ENCODE measurements around the gene NHLRC3.
"Not testable (repeated sequence)": the region's sequence is repeated elsewhere in the genome, so short reads cannot be mapped to it uniquely, and the experiment has no call there.

The NHLRC3 gene, protein sequence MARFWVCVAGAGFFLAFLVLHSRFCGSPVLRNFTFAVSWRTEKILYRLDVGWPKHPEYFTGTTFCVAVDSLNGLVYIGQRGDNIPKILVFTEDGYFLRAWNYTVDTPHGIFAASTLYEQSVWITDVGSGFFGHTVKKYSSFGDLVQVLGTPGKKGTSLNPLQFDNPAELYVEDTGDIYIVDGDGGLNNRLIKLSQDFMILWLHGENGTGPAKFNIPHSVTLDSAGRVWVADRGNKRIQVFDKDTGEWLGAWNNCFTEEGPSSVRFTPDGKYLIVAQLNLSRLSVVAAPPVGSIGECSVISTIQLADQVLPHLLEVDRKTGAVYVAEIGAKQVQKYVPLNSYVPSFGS

DNA sequence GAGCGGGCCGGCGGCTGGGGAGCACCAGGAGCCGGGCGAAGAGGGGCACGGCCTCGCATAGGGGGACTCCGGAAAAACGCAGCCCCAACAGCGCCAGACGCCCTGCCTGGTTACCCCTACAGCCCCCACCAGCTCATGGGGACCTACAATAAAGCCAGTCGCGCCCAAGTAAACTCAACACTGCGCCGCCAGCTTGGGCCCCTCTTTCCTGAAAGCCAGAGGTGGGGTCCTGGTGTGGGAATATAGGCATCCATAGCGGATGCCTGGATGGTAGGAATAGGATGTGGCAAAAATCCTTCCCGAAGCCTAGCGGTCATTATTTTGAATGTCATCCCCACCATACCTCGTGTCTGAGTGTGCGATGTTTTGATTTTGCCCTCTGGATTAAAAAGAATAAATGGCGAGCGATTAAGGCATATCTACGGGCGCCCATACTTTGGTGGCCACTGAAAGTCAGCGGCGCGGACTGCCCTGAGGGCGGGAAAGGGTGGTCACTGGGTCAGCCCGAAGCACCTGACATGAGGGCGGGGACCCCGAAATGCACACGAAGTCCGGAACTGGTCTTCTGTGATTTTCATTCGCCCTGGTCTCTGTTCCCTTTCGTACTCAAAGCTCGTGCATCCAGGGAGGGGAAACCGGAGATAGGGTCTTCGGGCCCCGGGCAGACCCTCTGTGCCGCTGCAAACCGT, at the start of gene NHLRC3, which contains the start of gene PROSER1:
Gene NHLRC3 (plus strand): TSS at position 577 of the 689 bp plus-strand sequence. CDS start 184 bp downstream, outside the sequence.
Gene PROSER1 (minus strand): TSS at position 210 of the 689 bp plus-strand sequence. CDS start 847 bp downstream, outside the sequence.
- peak; percentile 84 to 85 for DNase-seq

DNA sequence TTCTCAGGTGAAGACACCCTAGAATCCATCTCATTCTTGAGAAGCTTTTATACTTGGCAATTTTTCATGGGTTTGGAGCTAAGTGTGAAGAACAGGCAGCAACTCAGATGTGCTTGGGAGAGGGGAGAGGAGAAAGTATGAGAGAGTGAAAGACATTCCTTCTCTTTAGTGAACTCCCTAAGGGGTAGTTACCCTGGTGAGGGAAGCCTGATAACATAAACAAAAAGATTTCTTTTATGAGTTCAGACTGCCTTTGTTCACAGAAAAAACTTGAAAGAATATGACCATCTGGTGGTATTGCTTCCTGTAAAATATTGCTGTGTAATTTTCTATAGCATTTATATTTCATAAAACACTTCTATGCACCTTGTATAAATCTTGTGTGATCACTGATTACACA, 47.6 kb upstream of the NHLRC3 start, which contains the start of gene STOML3:
Gene STOML3 (minus strand): TSS at position 139 of the 400 bp plus-strand sequence. CDS start 110 bp downstream, at position 29.
- DNase-seq, result no peak

DNA sequence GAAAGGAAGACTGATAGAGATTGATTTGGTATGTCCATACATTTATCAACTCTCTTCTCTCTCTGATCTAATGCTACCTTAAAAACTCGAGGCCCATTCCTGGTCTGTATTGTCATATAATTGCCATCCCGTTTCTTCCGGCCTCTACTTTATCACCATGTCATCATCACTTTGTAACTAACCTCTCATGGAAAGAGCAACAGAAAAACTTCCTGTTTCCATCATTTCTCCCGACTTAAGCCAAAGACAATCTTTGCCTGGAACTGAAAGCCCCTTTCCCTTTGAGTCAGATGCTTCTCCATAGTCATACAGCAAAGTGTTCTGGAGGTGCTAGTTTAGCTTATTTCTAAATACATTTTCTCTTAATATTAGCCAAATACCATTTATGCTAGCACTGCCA, 44.9 kb upstream of the NHLRC3 start:
- no peak for DNase-seq

DNA sequence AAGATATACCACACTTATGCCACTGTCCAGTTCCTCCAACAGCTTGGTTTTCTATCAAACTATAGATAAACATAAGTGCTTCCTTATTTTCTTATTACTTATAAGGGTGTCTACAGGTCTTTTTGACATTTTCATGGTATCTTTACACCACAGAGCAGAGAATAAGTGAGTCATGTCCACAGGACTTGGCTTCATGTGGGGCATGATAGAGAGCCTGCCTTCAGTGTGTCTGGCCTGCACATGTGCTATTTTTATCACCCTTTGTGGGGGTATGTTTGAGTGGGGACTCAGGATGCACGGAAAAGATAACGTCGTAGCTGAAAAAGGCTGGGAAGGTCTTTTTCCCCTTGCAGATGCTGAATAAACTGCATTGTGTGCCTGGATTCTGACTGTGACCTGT, 39.5 kb upstream of the NHLRC3 start:
- no peak for DNase-seq

DNA sequence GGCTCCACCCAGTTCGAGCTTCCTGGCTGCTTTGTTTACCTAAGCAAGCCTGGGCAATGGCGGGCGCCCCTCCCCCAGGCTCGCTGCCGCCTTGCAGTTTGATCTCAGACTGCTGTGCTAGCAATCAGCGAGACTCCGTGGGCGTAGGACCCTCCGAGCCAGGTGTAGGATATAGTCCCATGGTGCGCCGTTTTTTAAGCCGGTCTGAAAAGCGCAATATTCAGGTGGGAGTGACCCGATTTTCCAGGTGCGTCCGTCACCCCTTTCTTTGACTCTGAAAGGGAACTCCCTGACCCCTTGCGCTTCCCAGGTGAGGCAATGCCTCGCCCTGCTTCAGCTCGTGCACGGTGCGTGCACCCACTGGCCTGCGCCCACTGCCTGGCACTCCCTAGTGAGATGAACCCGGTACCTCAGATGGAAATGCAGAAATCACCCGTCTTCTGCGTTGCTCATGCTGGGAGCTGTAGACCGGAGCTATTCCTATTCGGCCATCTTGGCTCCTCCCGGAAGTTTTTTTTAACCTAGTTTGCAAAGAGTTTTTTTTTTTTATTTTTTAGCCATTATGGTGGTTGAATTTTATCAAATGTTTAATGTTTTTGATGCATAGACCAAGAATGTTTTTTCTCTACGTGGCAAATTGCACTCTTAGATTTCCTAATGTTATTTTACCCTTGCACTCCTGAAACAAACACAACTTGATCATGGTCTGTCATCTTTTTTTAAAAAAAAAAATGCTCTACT, 31.7 kb upstream of the NHLRC3 start:
- not testable (repeated sequence) for DNase-seq

DNA sequence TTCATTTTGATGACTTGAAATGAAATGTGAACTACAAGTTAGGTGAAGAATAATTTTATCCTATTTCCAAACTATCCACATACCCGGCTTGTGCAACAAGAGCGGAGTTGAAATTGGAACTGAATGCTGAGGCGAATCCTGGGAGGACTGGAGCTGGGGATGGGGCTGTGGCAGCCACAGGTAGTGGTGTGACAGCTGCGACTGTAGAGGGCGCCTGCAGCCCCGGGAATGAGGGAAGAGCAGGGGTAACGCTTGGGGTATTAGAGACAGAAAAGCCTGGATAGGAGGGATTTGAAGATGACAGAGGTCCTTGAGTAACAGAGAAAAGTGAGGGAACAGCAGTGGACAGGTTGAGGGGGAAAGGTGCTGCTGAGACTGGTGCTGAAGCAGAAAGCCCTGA, 25.6 kb upstream of the NHLRC3 start:
- no peak for DNase-seq

DNA sequence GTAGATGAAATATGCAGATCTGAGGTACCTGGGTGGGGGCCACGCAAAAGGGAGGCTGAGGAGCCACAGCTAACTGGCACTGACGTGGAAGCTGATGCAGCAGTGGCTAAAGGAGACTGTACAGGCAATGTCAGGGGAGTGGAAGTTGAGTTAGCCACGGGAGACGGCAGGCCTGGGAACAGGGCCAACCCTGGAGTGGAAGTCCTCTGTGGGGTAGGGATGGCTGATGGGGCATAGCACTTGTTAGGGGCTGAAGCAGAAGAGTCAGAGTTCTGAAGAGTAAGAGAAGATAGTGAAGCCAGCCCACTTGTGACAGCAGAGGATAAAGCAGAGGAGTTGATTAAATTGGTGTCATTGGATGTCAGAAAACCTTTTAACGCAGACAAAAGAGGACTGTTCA, 24.8 kb upstream of the NHLRC3 start:
- DNase-seq, result no peak

DNA sequence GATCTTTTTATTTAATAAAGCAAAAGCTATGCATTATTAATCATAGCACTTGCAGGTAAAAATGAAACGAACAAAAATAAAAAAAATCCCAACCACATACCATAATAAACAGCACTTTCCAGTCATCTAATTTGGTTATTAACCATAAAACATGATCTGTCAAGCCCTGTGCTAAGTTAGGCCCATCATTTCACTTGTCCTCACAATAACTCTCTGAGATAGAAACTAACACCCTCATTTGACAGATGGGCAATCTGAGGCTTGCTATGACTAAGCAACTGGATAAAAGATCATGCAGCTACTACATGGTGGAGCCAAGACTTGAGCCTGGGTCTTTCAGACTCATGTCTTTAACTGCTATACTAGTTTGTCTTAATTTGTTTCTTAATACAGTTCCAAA, 22.2 kb upstream of the NHLRC3 start:
- DNase-seq, result no peak

DNA sequence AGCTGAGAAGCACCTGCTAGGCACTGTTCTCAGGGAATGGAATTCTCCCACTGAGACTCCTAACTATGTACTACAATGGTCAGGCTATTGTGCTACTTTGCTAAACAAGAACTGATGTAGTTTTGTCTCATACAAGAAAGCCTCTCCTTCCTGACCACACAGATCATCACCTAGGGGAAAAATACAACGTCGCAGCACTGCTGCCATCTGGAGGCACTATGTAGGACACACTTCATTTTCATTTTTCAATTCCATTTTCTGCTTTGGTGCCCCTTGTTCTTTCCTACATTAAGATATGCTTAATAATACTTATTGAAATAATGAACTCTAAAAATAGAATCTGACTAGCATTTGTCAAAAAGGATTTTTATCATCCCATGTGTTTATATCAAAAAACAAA, 21.5 kb upstream of the NHLRC3 start:
- no peak for DNase-seq

DNA sequence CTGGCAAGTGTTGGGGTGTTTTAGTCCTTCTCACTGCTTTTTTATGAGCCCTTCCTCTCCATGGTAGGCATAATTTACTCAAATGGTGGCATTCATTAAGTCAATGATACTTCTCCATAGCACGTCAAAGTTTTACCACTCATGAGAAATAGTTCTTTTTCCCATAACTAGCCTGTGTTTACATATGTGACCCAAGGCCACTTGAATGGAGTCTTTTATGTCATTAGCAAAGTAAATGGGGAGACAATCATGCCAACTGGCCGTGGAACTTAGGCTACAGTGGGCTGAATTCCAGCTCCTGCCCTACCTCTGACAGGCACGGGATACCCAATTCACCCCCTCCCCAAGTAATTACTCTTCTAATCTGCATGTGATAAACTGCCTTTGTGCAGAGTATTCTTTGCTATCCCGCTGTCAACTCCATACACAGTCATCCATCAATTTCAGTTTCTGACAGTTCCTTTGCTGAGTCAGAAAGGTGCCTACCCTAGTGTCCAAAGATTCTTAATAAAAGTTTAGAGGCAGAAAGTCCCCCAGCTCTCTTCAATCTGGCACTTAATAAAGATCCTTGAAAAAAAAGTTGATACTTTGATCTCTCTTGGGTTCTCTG, 17.3 kb upstream of the NHLRC3 start:
- DNase-seq, result no peak

DNA sequence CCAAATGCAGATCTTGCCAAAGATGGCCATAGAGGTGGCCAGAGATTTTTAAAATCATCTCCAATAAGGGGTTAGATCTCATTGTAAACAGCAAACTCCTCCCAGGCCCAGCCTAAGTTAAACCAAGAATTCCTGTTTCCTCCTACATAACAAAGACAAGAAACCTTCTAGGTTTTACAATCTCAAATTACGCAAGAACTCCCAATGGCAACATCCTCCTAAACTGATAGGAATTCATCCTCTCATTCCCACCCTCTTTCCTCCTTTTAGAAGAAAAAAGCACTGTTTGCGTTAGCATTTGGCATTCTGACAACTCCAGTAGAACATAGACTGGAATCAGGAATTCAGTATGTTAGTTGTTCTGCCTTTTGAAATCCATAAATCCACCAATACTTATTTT, 14.9 kb upstream of the NHLRC3 start:
- no peak for DNase-seq

DNA sequence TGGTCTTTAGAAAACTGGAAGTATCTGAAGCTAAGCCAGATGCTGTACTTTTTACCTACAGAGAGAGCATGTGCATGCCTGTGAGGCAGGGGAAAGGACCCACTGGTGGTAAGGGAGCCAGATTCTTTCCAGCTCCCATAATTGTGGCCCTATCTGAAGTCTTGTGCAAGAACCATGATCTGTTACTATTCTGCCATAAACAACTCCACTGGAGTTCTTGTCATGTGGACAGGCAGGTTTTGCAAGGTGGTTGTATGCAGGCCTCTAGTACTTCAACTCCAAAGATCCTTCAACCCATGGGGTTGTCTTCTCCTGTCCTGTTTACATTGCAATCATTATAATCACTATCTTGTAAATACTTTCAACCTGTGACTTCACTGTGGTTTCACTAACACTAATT, 14.5 kb upstream of the NHLRC3 start:
- DNase-seq, result no peak

DNA sequence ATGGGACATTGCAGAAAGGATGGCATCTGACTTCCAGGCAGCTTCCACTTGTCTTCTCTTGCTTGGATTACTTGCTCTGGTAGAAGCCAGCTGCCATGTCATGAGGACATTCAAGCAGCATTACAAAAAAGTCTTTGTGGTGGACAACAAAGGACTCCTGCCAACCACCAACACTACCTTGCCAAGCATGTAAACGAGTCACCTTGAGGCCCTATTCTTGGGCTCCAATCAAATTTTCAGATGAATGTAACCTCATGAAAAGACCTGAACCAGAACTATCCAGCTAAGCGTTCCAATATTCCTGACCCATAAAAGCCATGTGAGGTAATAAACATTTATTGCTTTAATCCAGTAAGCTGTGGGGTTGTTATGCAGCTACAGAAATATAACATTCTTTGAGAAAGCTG, 12.8 kb upstream of the NHLRC3 start:
- no peak for DNase-seq

DNA sequence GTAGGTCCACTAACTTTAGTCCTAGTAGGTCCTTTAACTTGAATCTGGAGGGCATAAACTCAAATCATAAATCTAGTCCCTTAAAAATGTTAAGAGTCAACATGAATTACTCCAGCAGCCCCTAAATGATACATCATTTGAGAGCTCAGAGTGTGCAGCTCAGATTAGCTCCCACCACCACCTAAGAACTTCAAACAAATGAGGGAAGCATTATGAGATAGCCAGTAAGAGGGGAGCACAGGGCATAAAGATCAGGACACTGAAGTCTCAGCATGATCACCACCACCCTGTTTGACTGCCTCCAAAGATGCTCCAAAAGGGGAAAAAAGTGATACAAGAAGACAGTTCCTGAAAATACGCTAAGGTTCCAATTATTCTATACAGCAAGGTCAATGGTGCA, 6.1 kb upstream of the NHLRC3 start:
- DNase-seq, result no peak

DNA sequence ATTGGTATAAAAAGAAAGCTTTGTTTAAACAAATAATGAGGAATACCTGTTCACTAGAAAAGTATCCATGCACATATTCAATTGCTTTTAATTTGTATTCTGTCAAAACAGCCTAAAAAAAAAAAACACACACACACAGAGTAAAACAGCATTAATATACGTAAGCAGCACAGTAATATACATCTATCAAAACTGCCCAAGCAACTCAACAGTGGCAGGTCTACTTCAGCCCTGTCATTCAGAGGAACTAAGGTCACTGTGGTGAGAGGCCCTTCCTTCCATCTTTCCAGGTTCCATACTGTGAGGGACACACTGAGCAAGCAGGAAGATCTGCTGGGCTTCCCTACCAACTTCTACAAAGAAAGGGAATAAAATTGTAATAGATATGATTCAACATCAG, 4.2 kb upstream of the NHLRC3 start:
- no peak for DNase-seq

DNA sequence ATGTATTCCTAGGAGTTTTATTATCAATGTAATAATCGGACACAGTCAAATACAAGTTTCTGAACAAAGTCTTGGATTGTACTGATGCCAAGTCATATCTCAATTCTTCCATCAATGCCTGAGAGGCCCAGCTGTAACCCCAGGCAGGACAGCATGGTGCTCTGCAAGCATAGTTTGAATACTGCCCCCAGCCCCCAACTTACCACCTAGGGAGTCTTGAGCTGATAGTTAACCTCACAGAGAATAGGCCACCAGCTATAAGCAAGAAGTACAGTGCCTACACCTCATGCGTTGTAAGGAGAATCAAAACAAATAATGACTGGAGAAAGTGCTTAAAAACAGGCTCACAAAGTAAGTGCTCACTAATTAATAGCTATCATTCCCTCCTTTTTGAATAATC, 3.1 kb upstream of the NHLRC3 start:
- DNase-seq, result no peak

DNA sequence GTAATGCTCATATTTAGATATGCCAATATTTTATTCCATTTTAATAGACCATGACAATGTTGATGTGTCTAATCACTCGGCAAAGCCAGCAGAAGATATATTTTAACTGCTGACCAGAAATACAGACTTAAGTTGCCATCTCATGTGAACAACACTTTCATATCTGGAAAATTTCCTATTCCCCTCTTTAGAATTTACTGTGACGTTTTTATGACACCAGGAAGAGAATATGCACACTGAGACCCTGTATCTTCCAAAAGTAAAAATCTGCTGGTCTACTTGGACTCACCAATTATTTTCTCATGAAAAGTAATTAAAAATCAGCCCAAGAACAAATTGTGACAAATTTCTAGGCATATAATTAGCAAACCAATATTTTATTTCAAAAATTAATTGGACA, 2.5 kb upstream of the NHLRC3 start:
- DNase-seq, result no peak

DNA sequence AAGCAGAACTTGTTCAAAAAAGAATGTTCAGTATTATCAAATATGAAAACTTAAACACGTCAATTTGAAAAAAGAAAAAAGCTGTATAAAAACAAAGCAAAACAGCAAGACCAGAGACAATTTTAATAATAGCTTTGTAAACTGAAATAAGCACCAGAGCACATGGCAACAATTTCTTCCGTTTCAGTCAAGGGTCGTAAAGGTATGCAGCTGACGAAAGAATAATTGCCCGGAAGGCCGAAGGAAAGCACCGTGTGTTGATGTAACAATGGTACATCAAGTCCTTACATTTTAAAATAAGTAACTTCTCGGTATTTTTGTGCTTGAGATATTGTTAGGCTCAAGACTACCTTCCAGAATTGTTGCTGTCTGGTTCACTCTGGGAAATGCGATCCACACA, 2.0 kb upstream of the NHLRC3 start:
- peak in 1 of 2 experiments; percentile 11 for DNase-seq

DNA sequence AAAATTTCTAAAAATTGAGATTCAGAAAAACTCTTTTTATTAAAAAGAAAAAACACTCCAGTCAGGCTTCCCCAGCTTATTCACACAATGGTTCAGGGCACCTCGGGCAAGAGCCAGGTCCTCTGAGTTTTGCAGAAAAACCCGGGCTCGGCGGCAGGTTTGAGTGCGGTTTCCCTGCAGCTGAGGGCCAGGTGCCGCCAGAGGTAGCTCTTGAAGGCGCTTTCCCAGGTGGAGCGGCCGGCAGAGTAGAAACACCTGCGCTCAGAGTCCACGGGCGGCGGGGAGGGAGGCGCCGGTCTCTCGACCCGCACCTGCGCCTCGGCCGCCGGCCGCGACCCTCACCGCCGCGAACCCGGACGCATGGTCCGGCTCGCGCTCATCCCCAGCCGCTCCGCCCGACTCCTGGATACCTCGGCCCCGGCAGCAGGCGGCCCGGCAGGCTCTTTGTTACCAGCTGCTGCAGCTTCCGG, 811 bp upstream of the NHLRC3 start:
- no peak for DNase-seq

DNA sequence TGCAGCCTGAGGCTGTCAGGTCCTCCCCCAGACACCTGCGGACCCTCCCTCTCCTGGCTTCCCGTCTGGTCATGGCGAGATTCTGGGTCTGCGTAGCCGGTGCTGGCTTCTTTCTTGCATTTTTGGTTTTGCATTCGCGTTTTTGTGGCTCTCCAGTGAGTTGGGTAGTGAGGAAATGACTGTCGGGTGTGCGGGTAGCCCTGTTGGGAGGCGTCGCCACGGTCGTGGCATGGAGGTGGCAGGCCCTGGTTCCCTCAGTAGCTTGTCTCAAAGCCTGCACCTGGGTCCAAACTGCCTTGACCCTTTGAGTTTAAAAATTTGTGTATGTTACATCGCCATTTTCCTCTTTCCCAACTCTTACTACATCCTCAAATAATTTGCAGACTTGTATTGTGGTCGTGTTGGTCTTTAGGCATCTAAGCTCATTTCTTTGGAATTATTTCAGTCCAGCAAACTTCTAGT, 344 bp downstream of the NHLRC3 start:
- DNase-seq, result peak; percentile 62 to 70

DNA sequence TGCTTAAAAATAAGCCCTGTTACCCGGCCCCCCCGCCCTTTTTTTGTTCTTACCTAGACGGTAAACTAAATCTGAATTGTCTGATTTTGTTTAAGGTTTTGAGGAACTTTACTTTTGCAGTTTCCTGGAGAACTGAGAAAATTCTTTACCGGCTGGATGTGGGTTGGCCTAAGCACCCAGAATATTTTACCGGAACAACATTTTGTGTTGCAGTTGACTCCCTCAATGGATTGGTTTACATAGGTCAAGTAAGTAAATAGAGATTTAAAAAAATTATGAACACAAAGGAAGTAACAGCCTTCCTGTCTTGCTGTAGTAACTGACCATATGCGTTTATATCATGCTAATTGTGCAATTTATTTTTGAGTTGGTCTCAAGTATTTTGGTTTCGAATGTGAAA, 785 bp downstream of the NHLRC3 start:
- DNase-seq, result no peak

DNA sequence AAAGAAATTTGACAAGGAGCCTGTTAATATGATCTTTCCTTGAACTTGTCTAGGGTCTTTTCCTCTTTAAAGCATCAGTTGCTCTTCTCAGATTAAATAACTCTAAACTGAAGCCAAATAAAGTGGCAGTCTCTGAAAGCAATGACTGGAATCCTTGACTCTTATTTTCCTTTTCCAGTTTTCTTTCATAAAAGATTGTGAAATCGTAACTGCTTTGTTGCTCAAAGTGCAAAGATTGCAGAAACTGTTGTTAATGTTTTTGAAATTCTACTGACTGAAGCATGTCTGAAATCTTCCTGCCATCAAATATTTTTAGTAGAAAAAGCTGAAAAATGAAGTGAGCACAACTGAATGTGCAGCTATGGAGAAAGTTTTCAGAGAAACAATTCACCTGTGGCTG, 1.9 kb downstream of the NHLRC3 start:
- no peak for DNase-seq

DNA sequence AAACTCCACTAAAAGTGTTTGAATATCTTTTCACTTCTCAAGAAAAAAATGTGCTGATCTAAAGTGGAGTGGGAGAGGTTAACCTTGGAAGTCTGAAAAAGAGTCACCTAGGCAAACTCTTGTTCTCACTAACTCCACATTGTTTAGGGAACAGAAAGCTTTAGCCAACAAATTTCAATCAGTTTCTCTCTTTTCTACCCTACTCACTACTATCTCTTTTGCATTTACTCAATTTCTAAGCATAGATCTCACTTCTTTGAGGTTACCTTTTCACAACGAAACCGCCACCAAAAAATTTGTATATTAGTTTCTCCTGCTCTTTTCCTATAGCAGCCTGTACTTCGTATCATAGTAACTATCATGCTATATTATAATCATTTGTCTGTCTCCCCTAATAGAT, 6.3 kb downstream of the NHLRC3 start:
- DNase-seq, result no peak
